Prostate gland (tissue), 2 donors: ENCODE results near the gene CCSAP. TPM values are rescaled to one million over a fixed set of nuclear protein-coding genes. Genes with fewer than 3 reads are reported as not detected.
A peak's percentile ranks its signal among the peaks of the same experiment; 100 is the strongest.

ENCODE experiments used
- DNase-seq: peaks from one replicate; pipeline ENCODE4 v3.0.0-alpha.2; 2019; ENCODE audit warnings: low spot score
- H3K27ac ChIP-seq, 2 donors: fragments of 200-600 bp; sonication (generic); 2 replicates each; pipeline ENCODE4 v1.5.1; 2017 to 2019
- H3K27me3 ChIP-seq: fragments of 200-600 bp; sonication (generic); replicated peaks from 2 replicates; pipeline ENCODE4 v1.5.1; 2019; ENCODE audit not compliant: insufficient read depth
- H3K36me3 ChIP-seq, 2 donors: fragments of 200-600 bp; sonication (generic); 1 replicate in 1 of 2; 2 replicates in 1 of 2; pipeline versions ENCODE4 v1.5.1 to v1.8.1; 2017 to 2019
- H3K4me1 ChIP-seq: fragments of 200-600 bp; sonication (generic); replicated peaks from 2 replicates; pipeline ENCODE4 v1.5.1; 2019
- H3K4me3 ChIP-seq, 2 donors: fragments of 200-600 bp; sonication (generic); 2 replicates each; pipeline ENCODE4 v1.5.1; 2017 to 2019
- H3K9me3 ChIP-seq: fragments of 200-600 bp; sonication (generic); 2 replicates; pipeline ENCODE4 v1.5.1; 2017
- POLR2A ChIP-seq: fragments of 450-650 bp; IDR thresholded peaks from one replicate; pipeline ENCODE4 v1.6.1; 2016; ENCODE audit warnings: antibody characterized with exemption, mild to moderate bottlenecking
- POLR2AphosphoS5 ChIP-seq: sonication (generic); formaldehyde crosslinking; IDR thresholded peaks from one replicate; pipeline ENCODE4 v1.6.1; 2017; ENCODE audit warnings: antibody characterized with exemption
- WGBS: methylation state at CpG from one replicate; pipeline ENCODE4 v1.1.5; 2018; 5-methylcytosine and 5-hydroxymethylcytosine counted together
- intact Hi-C: fragments of 100-400 bp; cut with DNase I; formaldehyde crosslinking; loops from one replicate; pipeline ENCODE4 v1.14.2; 2022
- small RNA-seq, 2 donors: library from RNA; depleted of rRNA; stranded (forward); fragments of <200 nt; gene quantifications; one replicate each; pipeline ENCODE3, GENCODE V24; 2016
- total RNA-seq, 2 donors: library from RNA; depleted of rRNA; stranded (reverse); fragments of >200 nt; gene quantifications; one replicate each; pipeline ENCODE4 v1.1.0, GENCODE V29; 2016
- TF ChIP-seq, protein P1 (sequence below), 4 experiments: fragments of 200-600 bp in 2 of 4; fragments of 450-650 bp in 2 of 4; sonication (generic) in 2 of 4; IDR thresholded peaks; 1 replicate in 3 of 4; 2 replicates in 1 of 4; pipeline ENCODE4 v1.5.1; 2016 to 2019; ENCODE audit warnings: antibody characterized with exemption in 4 of 4, mild to moderate bottlenecking in 2 of 4, moderate library complexity in 2 of 4

The CCSAP gene
- total RNA-seq, 2 donors from 2014 or later = 5.5 to 6.4 TPM

DNA sequence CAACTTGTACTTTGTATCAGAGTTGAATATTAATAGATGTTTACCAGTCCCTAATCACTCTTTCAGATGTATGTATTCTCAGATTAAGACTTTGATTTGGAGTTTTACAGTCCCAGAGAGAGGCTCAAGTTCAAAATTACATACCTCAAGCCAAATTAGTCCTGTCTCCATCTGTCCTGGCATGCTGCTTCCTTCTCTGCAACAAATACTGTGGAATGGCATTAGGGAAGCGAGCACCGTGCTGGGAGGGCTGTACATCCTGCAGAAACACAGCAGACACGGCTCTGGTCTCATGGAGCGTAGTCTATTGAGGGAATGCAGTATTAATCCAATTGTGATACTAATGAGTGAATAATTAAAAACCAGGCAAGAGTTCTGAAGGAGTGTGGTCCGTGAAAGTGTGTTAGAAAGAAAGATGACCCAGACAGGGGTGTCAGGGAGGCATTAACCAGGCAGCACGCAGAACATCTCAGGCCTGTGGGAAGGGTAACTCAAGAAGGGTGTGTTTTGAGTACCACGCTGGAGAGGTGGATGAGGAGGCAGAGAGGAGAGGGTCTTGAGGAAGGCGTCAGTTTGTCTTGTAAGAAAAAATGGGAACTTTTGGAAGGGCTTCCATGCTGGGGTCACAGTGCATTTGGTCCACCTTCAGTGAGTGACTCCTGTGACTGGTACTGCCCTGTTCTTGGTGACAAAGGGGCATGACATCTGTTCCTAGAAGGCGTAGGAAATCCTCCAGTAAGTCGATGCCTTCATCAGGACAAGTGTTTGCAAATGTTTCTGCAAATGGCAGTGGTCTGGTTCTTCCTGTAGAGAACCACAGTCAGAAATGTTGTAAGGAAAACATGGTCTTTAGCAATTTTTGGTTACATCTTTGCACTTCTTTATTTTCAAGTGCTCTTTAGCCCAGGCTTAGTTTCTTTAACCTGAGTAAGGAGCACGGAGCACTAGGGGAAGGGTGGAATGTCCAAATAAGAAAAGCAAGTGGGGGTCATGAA lies 70.4 kb downstream of the CCSAP start:
- no peaks in the 10 kb centered on the region for H3K27me3 ChIP-seq
- H3K36me3 ChIP-seq = no peaks in the 10 kb centered on the region
- TF ChIP-seq POLR2A (no peak), POLR2AphosphoS5 (peak; percentile 54)
- TF ChIP-seq, protein P1, sequence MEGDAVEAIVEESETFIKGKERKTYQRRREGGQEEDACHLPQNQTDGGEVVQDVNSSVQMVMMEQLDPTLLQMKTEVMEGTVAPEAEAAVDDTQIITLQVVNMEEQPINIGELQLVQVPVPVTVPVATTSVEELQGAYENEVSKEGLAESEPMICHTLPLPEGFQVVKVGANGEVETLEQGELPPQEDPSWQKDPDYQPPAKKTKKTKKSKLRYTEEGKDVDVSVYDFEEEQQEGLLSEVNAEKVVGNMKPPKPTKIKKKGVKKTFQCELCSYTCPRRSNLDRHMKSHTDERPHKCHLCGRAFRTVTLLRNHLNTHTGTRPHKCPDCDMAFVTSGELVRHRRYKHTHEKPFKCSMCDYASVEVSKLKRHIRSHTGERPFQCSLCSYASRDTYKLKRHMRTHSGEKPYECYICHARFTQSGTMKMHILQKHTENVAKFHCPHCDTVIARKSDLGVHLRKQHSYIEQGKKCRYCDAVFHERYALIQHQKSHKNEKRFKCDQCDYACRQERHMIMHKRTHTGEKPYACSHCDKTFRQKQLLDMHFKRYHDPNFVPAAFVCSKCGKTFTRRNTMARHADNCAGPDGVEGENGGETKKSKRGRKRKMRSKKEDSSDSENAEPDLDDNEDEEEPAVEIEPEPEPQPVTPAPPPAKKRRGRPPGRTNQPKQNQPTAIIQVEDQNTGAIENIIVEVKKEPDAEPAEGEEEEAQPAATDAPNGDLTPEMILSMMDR (IDR thresholded peaks at IDR 0.05) = no peak
- peak; percentile 49 for DNase-seq
- H3K27ac ChIP-seq = peak overlapping the region; percentile 84 to 90
- 26% methylated on average over 11 of the region's 11 CpGs for WGBS
- H3K4me3 ChIP-seq = peak overlapping the region; percentile 77 to 79
- no peaks in the 10 kb centered on the region for H3K9me3 ChIP-seq
- peaks cover 18% of the 10 kb centered on the region for H3K4me1 ChIP-seq
- intact Hi-C loops = loop anchor here (5.0 kb wide), 1 partner anchor 70 kb away; the partner anchor contains the start of gene CCSAP

DNA sequence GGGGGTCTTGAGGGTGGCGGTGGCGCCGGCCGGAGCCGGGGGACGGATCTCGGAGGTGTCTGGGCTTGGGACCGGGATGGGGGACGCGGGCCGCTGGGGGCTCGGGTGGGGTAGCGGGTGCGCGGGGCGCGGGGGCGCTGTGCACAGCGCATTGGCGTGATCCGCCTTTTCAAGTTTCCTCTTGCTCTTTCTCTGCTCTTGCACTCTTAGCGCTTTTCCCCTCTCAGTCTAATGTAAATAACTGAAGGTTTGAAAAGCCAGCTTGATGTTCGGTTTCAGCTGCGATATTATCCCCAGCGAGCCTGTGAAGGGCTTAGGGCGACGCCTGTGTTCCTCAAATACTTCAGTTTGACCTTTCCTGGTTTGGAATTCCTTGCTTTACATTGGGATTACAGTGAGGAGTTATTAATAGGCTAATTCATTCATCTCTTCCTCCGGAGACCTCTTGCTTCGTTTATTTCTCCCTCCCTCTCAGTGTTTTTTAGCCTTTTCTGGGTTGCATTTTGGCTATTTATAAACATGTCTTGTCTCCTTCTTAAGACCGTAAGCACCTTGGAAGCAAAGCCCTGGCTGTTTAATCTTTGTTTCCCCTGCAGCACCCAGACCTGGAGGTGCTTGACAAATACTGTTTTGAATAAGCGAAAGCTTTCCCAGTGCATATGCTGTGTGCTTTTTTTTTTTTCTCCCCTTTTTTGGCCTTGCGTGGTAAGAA lies 71.2 kb downstream of the CCSAP start:
- no peaks in the 10 kb centered on the region for H3K27me3 ChIP-seq
- peak; percentile 27 for DNase-seq
- WGBS = 1% methylated on average over 32 of the region's 32 CpGs
- peak overlapping the region; percentile 84 to 90 for H3K27ac ChIP-seq
- H3K36me3 ChIP-seq = no peaks in the 10 kb centered on the region
- H3K4me1 ChIP-seq = peaks cover 18% of the 10 kb centered on the region
- intact Hi-C loops = loop anchor here (5.0 kb wide), 1 partner anchor 71 kb away; the partner anchor contains the start of gene CCSAP
- peak overlapping the region; percentile 77 to 79 for H3K4me3 ChIP-seq
- TF ChIP-seq POLR2AphosphoS5 = no peak
- no peak for TF ChIP-seq POLR2A
- TF ChIP-seq, protein P1 (IDR thresholded peaks at IDR 0.05) = no peak
- H3K9me3 ChIP-seq = no peaks in the 10 kb centered on the region

Small RNA genes lying within 50 kb of the gene (small RNA-seq; reads per million reads assigned to genes)
- gene RNU6-180P = 0 reads per million in 2 donors

Other genes with a start within 250 kb of the CCSAP start
- gene RAB4A, start 71.9 kb downstream of the CCSAP start, total RNA-seq = 100 to 1,000 TPM in 1 of 2 donors, 10 to 100 TPM in 1; 53.6 to 106 TPM
- 10 to 100 TPM in 1 of 2 donors, 1 to 10 TPM in 1; 3.9 to 41.3 TPM for gene ACTA1, start 91.0 kb upstream of the CCSAP start, total RNA-seq
- gene NUP133, start 165.3 kb upstream of the CCSAP start, total RNA-seq = 10 to 100 TPM; 26.3 to 36.4 TPM
- 10 to 100 TPM; 11.0 to 21.9 TPM for gene ABCB10, start 215.7 kb upstream of the CCSAP start, total RNA-seq